ENCODE data around the gene ZNF213.

DNA sequence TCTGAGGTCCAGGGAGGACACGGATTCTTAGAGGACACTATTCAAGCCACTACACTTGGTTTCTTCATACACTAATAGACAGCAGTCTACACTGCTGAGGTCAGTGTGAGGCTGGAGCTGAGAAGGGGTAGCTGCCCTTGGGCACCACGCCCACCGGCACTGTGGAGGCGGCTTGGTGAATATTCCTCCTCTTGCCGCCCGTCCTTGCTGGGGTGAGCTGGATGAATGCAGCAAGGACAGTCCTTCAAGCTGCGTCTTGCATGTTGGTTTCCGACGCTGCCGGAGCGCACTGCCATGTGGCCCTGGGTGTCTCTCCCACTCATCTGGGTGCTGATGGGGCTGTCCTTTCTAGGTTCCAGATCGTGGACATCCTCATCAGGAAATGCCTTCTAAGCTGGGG lies 19.8 kb upstream of the ZNF213 start:
- TF ChIP-seq, protein P1, sequence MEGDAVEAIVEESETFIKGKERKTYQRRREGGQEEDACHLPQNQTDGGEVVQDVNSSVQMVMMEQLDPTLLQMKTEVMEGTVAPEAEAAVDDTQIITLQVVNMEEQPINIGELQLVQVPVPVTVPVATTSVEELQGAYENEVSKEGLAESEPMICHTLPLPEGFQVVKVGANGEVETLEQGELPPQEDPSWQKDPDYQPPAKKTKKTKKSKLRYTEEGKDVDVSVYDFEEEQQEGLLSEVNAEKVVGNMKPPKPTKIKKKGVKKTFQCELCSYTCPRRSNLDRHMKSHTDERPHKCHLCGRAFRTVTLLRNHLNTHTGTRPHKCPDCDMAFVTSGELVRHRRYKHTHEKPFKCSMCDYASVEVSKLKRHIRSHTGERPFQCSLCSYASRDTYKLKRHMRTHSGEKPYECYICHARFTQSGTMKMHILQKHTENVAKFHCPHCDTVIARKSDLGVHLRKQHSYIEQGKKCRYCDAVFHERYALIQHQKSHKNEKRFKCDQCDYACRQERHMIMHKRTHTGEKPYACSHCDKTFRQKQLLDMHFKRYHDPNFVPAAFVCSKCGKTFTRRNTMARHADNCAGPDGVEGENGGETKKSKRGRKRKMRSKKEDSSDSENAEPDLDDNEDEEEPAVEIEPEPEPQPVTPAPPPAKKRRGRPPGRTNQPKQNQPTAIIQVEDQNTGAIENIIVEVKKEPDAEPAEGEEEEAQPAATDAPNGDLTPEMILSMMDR (IDR thresholded peaks at IDR 0.05; ENCODE audit: low read length): no peak
- TF ChIP-seq EZH2 (optimal IDR thresholded peaks at IDR 0.05; ENCODE audit: low read depth, low read length) (no peak), EZH2phosphoT487 (IDR thresholded peaks at IDR 0.05; ENCODE audit: low read length) (no peak)
